ENCODE data around the gene TRERF1. TPM values are rescaled to one million over a fixed set of nuclear protein-coding genes. Genes with fewer than 3 reads are reported as not detected.

TRERF1 gene
- total and polyA plus RNA-seq, 2 experiments from 2014 or later = 3.2 to 5.1 TPM

- H3K4me3 ChIP-seq = no peak overlapping the region
- H3K27me3 ChIP-seq = no peaks in the 10 kb centered on the region
- H4K20me1 ChIP-seq (ENCODE audit: insufficient read depth, poor library complexity, severe bottlenecking) = no peaks in the 10 kb centered on the region
- no peak overlapping the region for H3K27ac ChIP-seq
- no peak for DNase-seq (ENCODE audit: low spot score)
- TF ChIP-seq EZH2 (IDR thresholded peaks at IDR 0.05; ENCODE audit: borderline replicate concordance) = no peak
- TF ChIP-seq EZH2phosphoT487 (IDR thresholded peaks at IDR 0.05; ENCODE audit: low read depth, severe bottlenecking, unreplicated experiment) = no peak
- no peak for TF ChIP-seq CTCF (IDR thresholded peaks at IDR 0.05; ENCODE audit: poor library complexity)
- no peaks in the 10 kb centered on the region for H3K36me3 ChIP-seq (replicated peaks; ENCODE audit: insufficient read depth, low read depth)
- no peak overlapping the region for H2AFZ ChIP-seq
- no peaks in the 10 kb centered on the region for H3K9me3 ChIP-seq (ENCODE audit: low read depth)
- no peak overlapping the region for H3K4me2 ChIP-seq
- 64% methylated on average over 3 of the region's 3 CpGs for WGBS (ENCODE audit: low lambda C conversion rate, missing lambda C conversion rate)
- peaks cover 3% of the 10 kb centered on the region for H3K79me2 ChIP-seq
- no peaks in the 10 kb centered on the region for H3K4me1 ChIP-seq (ENCODE audit: insufficient read depth)
- no peaks in the 10 kb centered on the region for H3K9me2 ChIP-seq (replicated peaks; ENCODE audit: insufficient read depth)
These were observed 157.0 kb downstream of the TRERF1 start for GRCh38 chr6:42294759-42295158.

- Histone ChIP-seq H3K36me3 (replicated peaks; ENCODE audit: insufficient read depth, low read depth) (no peaks in the 10 kb centered on the region), H3K9me2 (replicated peaks; ENCODE audit: insufficient read depth) (no peaks in the 10 kb centered on the region), H2AFZ (no peak overlapping the region), H3K4me1 (ENCODE audit: insufficient read depth) (no peaks in the 10 kb centered on the region), H3K4me2 (no peak overlapping the region), H3K9me3 (ENCODE audit: low read depth) (no peaks in the 10 kb centered on the region), H3K79me2 (peaks cover 3% of the 10 kb centered on the region), H4K20me1 (ENCODE audit: insufficient read depth, poor library complexity, severe bottlenecking) (no peaks in the 10 kb centered on the region), H3K27me3 (no peaks in the 10 kb centered on the region), H3K4me3 (no peak overlapping the region), H3K27ac (no peak overlapping the region)
- WGBS (ENCODE audit: low lambda C conversion rate, missing lambda C conversion rate) = 74% methylated on average over 5 of the region's 5 CpGs
- DNase-seq (ENCODE audit: low spot score) = no peak
- TF ChIP-seq CTCF (IDR thresholded peaks at IDR 0.05; ENCODE audit: poor library complexity) = no peak
- TF ChIP-seq EZH2 (IDR thresholded peaks at IDR 0.05; ENCODE audit: borderline replicate concordance) = no peak
- TF ChIP-seq EZH2phosphoT487 (IDR thresholded peaks at IDR 0.05; ENCODE audit: low read depth, severe bottlenecking, unreplicated experiment) = no peak
These were observed 158.2 kb downstream of the TRERF1 start for GRCh38 chr6:42293386-42293977.

- TF ChIP-seq EZH2phosphoT487 (IDR thresholded peaks at IDR 0.05; ENCODE audit: low read depth, severe bottlenecking, unreplicated experiment) (no peak), EZH2 (IDR thresholded peaks at IDR 0.05; ENCODE audit: borderline replicate concordance) (no peak), CTCF (IDR thresholded peaks at IDR 0.05; ENCODE audit: poor library complexity) (no peak)
- Histone ChIP-seq H4K20me1 (ENCODE audit: insufficient read depth, poor library complexity, severe bottlenecking) (no peaks in the 10 kb centered on the region), H3K36me3 (replicated peaks; ENCODE audit: insufficient read depth, low read depth) (no peaks in the 10 kb centered on the region), H3K9me3 (ENCODE audit: low read depth) (no peaks in the 10 kb centered on the region), H3K4me2 (no peak overlapping the region), H3K79me2 (peaks cover 3% of the 10 kb centered on the region), H3K4me1 (ENCODE audit: insufficient read depth) (no peaks in the 10 kb centered on the region), H3K27me3 (no peaks in the 10 kb centered on the region), H3K4me3 (no peak overlapping the region), H3K27ac (no peak overlapping the region), H3K9me2 (replicated peaks; ENCODE audit: insufficient read depth) (no peaks in the 10 kb centered on the region), H2AFZ (no peak overlapping the region)
- DNase-seq (ENCODE audit: low spot score) = no peak
- WGBS (ENCODE audit: low lambda C conversion rate, missing lambda C conversion rate) = 83% methylated on average over 9 of the region's 9 CpGs
These were observed 159.6 kb downstream of the TRERF1 start for GRCh38 chr6:42292004-42292740.
